WTC11 (cell line): Measurements from ENCODE around the gene PCDHA9. TPM values are rescaled to one million over a fixed set of nuclear protein-coding genes. Genes with fewer than 3 reads are reported as not detected.

Experiments
- ATAC-seq: fragments of 200-7000 bp; cut with Tn5 transposase; 2 replicates; pipeline ENCODE4 v1.10.0; 2021; ENCODE audit warnings: mild to moderate bottlenecking, moderate library complexity
- CTCF ChIA-PET: fragments of 300-600 bp; sonication (Branson Sonifier 250); formaldehyde crosslinking; loops from one replicate; lab custom pipeline; 2021; ENCODE audit warnings: antibody characterized with exemption; lab: Charles Lee
- POLR2A ChIA-PET: fragments of 350-600 bp; sonication (Branson Sonifier 250); formaldehyde crosslinking; loops from one replicate; lab custom pipeline; 2021; ENCODE audit warnings: antibody characterized with exemption; lab: Charles Lee
- DNase-seq: peaks from one replicate; pipeline ENCODE4 v3.0.0; 2021; ENCODE audit warnings: low spot score
- H3K27ac Mint-ChIP-seq: 2 replicates; pipeline ENCODE4 v1.8.0; 2021; ENCODE audit warnings: mixed read lengths
- H3K27me3 Mint-ChIP-seq: 2 replicates; pipeline ENCODE4 v1.8.0; 2021; ENCODE audit warnings: low read depth, mild to moderate bottlenecking, moderate library complexity, mixed read lengths
- H3K36me3 Mint-ChIP-seq: 2 replicates; pipeline ENCODE4 v1.8.0; 2021; ENCODE audit warnings: mixed read lengths
- H3K4me1 Mint-ChIP-seq: 2 replicates; pipeline ENCODE4 v1.8.0; 2022; ENCODE audit warnings: mixed read lengths
- H3K4me3 Mint-ChIP-seq: 2 replicates; pipeline ENCODE4 v1.8.0; 2021; ENCODE audit warnings: mild to moderate bottlenecking, moderate library complexity, mixed read lengths
- H3K9me3 Mint-ChIP-seq: 2 replicates; pipeline ENCODE4 v1.8.0; 2021; ENCODE audit warnings: mixed read lengths
- AR ChIP-seq: fragments of 250-450 bp; sonication (Bioruptor Pico); IDR thresholded peaks from 2 replicates; pipeline ENCODE4 v1.9.0; 2021; ENCODE audit warnings: mild to moderate bottlenecking
- ATF3 ChIP-seq: sonication (generic); formaldehyde crosslinking; conservative IDR thresholded peaks from 2 replicates; pipeline ENCODE4 v1.8.1; 2022; ENCODE audit warnings: mild to moderate bottlenecking, missing genetic modification reagents
- CTCF ChIP-seq: fragments of 200-600 bp; IDR thresholded peaks from 2 replicates; pipeline ENCODE4 v1.8.0; 2022; ENCODE audit warnings: antibody characterized with exemption
- E2F1 ChIP-seq: sonication (generic); formaldehyde crosslinking; IDR thresholded peaks from 2 replicates; pipeline ENCODE4 v1.8.0; 2022; ENCODE audit warnings: mild to moderate bottlenecking, missing genetic modification reagents
- ELF4 ChIP-seq: sonication (generic); formaldehyde crosslinking; IDR thresholded peaks from 2 replicates; pipeline ENCODE4 v1.8.1; 2022; ENCODE audit warnings: low read depth, mild to moderate bottlenecking, moderate library complexity, missing genetic modification reagents
- FOXJ3 ChIP-seq: sonication (generic); formaldehyde crosslinking; IDR thresholded peaks from 2 replicates; pipeline ENCODE4 v1.9.0; 2021; ENCODE audit warnings: missing genetic modification reagents, mild to moderate bottlenecking, borderline replicate concordance
- FOXP4 ChIP-seq: sonication (generic); formaldehyde crosslinking; IDR thresholded peaks from 2 replicates; pipeline ENCODE4 v1.8.0; 2022; ENCODE audit warnings: mild to moderate bottlenecking, missing genetic modification reagents
- GRHL2 ChIP-seq: fragments of 250-450 bp; sonication (Bioruptor Pico); IDR thresholded peaks from 2 replicates; pipeline ENCODE4 v1.8.0; 2022; ENCODE audit warnings: mild to moderate bottlenecking, moderate library complexity; ENCODE audit not compliant: insufficient replicate concordance, severe bottlenecking
- HMGA2 ChIP-seq: fragments of 250-450 bp; sonication (Bioruptor Pico); IDR thresholded peaks from 2 replicates; pipeline ENCODE4 v1.4.0; 2021; ENCODE audit warnings: mild to moderate bottlenecking, moderate library complexity
- IRF2 ChIP-seq: sonication (generic); formaldehyde crosslinking; IDR thresholded peaks from 2 replicates; pipeline ENCODE4 v1.8.0; 2022; ENCODE audit warnings: low read depth, missing genetic modification reagents, borderline replicate concordance
- JAZF1 ChIP-seq: fragments of 250-450 bp; sonication (Bioruptor Pico); IDR thresholded peaks from 2 replicates; pipeline ENCODE4 v1.9.0; 2021; ENCODE audit warnings: moderate library complexity, mild to moderate bottlenecking, inconsistent platforms
- MLX ChIP-seq: sonication (generic); formaldehyde crosslinking; IDR thresholded peaks from 2 replicates; pipeline ENCODE4 v1.8.1; 2023; ENCODE audit warnings: mild to moderate bottlenecking, missing genetic modification reagents, moderate library complexity
- MXD4 ChIP-seq: fragments of 250-450 bp; sonication (Bioruptor Pico); IDR thresholded peaks from 2 replicates; pipeline ENCODE4 v1.8.0; 2021; ENCODE audit warnings: mild to moderate bottlenecking, moderate library complexity, borderline replicate concordance
- TEAD4 ChIP-seq: sonication (generic); formaldehyde crosslinking; IDR thresholded peaks from 2 replicates; pipeline ENCODE4 v1.8.0; 2022; ENCODE audit warnings: mild to moderate bottlenecking, missing genetic modification reagents
- TP53 ChIP-seq: sonication (generic); formaldehyde crosslinking; IDR thresholded peaks from 2 replicates; pipeline ENCODE4 v1.8.1; 2023; ENCODE audit warnings: mild to moderate bottlenecking, missing genetic modification reagents
- ZNF263 ChIP-seq: sonication (generic); formaldehyde crosslinking; IDR thresholded peaks from 2 replicates; pipeline ENCODE4 v1.8.1; 2022; ENCODE audit warnings: low read depth, mild to moderate bottlenecking, moderate library complexity, missing genetic modification reagents
- total RNA-seq: library from RNA; stranded (reverse); gene quantifications from 3 replicates; pipeline ENCODE4 v1.2.3, GENCODE V29; 2021
- TF ChIP-seq, protein P1 (sequence below): sonication (generic); formaldehyde crosslinking; IDR thresholded peaks from 2 replicates; pipeline ENCODE4 v1.8.0; 2023; ENCODE audit warnings: mild to moderate bottlenecking, missing genetic modification reagents
- TF ChIP-seq, protein P2 (sequence below): sonication (generic); formaldehyde crosslinking; IDR thresholded peaks from 2 replicates; pipeline ENCODE4 v1.8.1; 2023; ENCODE audit warnings: mild to moderate bottlenecking, missing genetic modification reagents

Gene PCDHA9
- total RNA-seq, 1 experiment from 2014 or later = 1.5 TPM

DNA sequence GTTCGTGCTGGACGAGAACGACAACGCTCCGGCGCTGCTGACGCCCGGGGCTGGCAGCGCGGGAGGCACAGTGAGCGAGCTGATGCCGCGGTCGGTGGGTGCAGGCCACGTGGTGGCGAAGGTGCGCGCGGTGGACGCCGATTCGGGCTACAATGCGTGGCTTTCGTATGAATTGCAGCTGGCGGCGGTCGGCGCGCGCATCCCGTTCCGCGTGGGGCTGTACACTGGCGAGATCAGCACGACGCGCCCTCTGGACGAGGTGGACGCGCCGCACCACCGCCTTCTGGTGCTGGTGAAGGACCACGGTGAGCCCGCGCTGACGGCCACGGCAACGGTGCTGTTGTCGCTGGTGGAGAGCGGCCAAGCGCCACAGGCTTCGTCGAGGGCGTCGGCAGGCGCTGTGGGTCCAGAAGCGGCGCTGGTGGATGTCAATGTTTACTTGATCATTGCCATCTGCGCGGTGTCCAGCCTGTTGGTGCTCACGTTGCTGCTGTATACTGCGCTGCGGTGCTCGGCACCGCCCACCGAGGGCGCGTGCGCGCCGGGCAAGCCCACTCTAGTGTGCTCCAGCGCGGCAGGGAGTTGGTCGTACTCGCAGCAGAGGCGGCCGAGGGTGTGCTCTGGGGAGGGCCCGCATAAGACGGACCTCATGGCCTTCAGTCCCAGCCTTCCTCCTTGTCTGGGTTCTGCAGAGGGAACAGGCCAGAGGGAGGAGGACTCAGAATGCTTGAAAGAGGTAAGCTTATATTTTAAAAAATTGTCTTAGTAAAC is 35.9 kb downstream of the PCDHA9 start:
- POLR2A ChIA-PET = no interaction called here
- Mint-ChIP-seq H3K36me3 (no peaks in the 10 kb centered on the region; the same call in 1 of the 2 replicates), H3K4me3 (no peak overlapping the region), H3K27ac (no peak overlapping the region)
- peak; percentile 63 for ATAC-seq
- TF ChIP-seq TP53 (CRISPR knock-in tag) = no peak
- no peak for TF ChIP-seq FOXP4 (CRISPR knock-in tag)
- no peak for TF ChIP-seq ELF4 (CRISPR knock-in tag)
- TF ChIP-seq, protein P1, sequence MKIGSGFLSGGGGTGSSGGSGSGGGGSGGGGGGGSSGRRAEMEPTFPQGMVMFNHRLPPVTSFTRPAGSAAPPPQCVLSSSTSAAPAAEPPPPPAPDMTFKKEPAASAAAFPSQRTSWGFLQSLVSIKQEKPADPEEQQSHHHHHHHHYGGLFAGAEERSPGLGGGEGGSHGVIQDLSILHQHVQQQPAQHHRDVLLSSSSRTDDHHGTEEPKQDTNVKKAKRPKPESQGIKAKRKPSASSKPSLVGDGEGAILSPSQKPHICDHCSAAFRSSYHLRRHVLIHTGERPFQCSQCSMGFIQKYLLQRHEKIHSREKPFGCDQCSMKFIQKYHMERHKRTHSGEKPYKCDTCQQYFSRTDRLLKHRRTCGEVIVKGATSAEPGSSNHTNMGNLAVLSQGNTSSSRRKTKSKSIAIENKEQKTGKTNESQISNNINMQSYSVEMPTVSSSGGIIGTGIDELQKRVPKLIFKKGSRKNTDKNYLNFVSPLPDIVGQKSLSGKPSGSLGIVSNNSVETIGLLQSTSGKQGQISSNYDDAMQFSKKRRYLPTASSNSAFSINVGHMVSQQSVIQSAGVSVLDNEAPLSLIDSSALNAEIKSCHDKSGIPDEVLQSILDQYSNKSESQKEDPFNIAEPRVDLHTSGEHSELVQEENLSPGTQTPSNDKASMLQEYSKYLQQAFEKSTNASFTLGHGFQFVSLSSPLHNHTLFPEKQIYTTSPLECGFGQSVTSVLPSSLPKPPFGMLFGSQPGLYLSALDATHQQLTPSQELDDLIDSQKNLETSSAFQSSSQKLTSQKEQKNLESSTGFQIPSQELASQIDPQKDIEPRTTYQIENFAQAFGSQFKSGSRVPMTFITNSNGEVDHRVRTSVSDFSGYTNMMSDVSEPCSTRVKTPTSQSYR (CRISPR knock-in tag) = no peak
- no peak for TF ChIP-seq JAZF1
- TF ChIP-seq ZNF263 (CRISPR knock-in tag) = no peak
- TF ChIP-seq CTCF = no peak
- no peak for TF ChIP-seq AR (CRISPR knock-in tag)
- no peak for TF ChIP-seq E2F1
- TF ChIP-seq, protein P2, sequence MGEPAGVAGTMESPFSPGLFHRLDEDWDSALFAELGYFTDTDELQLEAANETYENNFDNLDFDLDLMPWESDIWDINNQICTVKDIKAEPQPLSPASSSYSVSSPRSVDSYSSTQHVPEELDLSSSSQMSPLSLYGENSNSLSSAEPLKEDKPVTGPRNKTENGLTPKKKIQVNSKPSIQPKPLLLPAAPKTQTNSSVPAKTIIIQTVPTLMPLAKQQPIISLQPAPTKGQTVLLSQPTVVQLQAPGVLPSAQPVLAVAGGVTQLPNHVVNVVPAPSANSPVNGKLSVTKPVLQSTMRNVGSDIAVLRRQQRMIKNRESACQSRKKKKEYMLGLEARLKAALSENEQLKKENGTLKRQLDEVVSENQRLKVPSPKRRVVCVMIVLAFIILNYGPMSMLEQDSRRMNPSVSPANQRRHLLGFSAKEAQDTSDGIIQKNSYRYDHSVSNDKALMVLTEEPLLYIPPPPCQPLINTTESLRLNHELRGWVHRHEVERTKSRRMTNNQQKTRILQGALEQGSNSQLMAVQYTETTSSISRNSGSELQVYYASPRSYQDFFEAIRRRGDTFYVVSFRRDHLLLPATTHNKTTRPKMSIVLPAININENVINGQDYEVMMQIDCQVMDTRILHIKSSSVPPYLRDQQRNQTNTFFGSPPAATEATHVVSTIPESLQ (CRISPR knock-in tag) = no peak
- TF ChIP-seq ATF3 = no peak
- no peak for TF ChIP-seq MLX (CRISPR knock-in tag)
- no peak for TF ChIP-seq IRF2 (CRISPR knock-in tag)
- no peak for TF ChIP-seq HMGA2
- TF ChIP-seq GRHL2 (CRISPR knock-in tag) = no peak
- TF ChIP-seq FOXJ3 (CRISPR knock-in tag) = no peak
- no peak for TF ChIP-seq TEAD4 (CRISPR knock-in tag)
- no peak for TF ChIP-seq MXD4 (CRISPR knock-in tag)
- TF ChIP-seq, all 79 proteins: peak for 0
- Mint-ChIP-seq H3K27me3 (no peaks in the 10 kb centered on the region), H3K9me3 (no peaks in the 10 kb centered on the region), H3K4me1 (peaks cover 16% of the 10 kb centered on the region; the same call in 1 of the 2 replicates)
- DNase-seq = no peak
- CTCF ChIA-PET = interaction anchor here (1.5 to 7.5 kb wide), 3 partner anchors 15 to 157 kb away, joined by 4 to 77 read pairs (median 13); partner anchors contain the start of gene PCDHA11
